Measurements from ENCODE around the gene LCORL.

LCORL gene

GRCh38 chr4:17939054-17939453 lies 82.5 kb downstream of the LCORL start:
- FAIRE-seq = no peak
- no peak for DNase-seq (ENCODE audit: insufficient read length, low spot score)

GRCh38 chr4:17934286-17934685 lies 87.3 kb downstream of the LCORL start:
- FAIRE-seq (no peak), DNase-seq (ENCODE audit: insufficient read length, low spot score) (no peak)

GRCh38 chr4:17933126-17933525 lies 88.4 kb downstream of the LCORL start:
- no peak for DNase-seq (ENCODE audit: insufficient read length, low spot score)
- no peak for FAIRE-seq

GRCh38 chr4:17932041-17932440 lies 89.5 kb downstream of the LCORL start:
- DNase-seq (ENCODE audit: insufficient read length, low spot score) (no peak), FAIRE-seq (no peak)

- FAIRE-seq (no peak), DNase-seq (ENCODE audit: insufficient read length, low spot score) (no peak)
Measured at GRCh38 chr4:17930256-17930655, 91.3 kb downstream of the LCORL start.

GRCh38 chr4:17924189-17924588 lies 97.4 kb downstream of the LCORL start:
- DNase-seq (ENCODE audit: insufficient read length, low spot score) (no peak), FAIRE-seq (no peak)

- FAIRE-seq = no peak
- DNase-seq (ENCODE audit: insufficient read length, low spot score) = no peak
Measured at GRCh38 chr4:17921451-17921850, 100.1 kb downstream of the LCORL start.

GRCh38 chr4:17920681-17921080 lies 100.9 kb downstream of the LCORL start:
- DNase-seq (ENCODE audit: insufficient read length, low spot score) = no peak
- no peak for FAIRE-seq

- FAIRE-seq (no peak), DNase-seq (ENCODE audit: insufficient read length, low spot score) (no peak)
Measured at GRCh38 chr4:17915439-17915838, 106.1 kb downstream of the LCORL start.

- no peak for FAIRE-seq
- DNase-seq (ENCODE audit: insufficient read length, low spot score) = no peak
Measured at GRCh38 chr4:17912011-17912410, 109.5 kb downstream of the LCORL start.

- DNase-seq (ENCODE audit: insufficient read length, low spot score) (no peak), FAIRE-seq (peak; percentile 57)
Measured at GRCh38 chr4:17911608-17912007, 109.9 kb downstream of the LCORL start.

GRCh38 chr4:17898553-17899055 lies 123.0 kb downstream of the LCORL start:
- DNase-seq (ENCODE audit: insufficient read length, low spot score) (no peak), FAIRE-seq (no peak)

- FAIRE-seq = no peak
- DNase-seq (ENCODE audit: insufficient read length, low spot score) = no peak
Measured at GRCh38 chr4:17895481-17895880, 126.1 kb downstream of the LCORL start.

- no peak for DNase-seq (ENCODE audit: insufficient read length, low spot score)
- FAIRE-seq = no peak
Measured at GRCh38 chr4:17894421-17894820, 127.1 kb downstream of the LCORL start.

GRCh38 chr4:17889692-17890091 lies 131.9 kb downstream of the LCORL start:
- FAIRE-seq = no peak
- no peak for DNase-seq (ENCODE audit: insufficient read length, low spot score)

GRCh38 chr4:17884511-17884910 lies 137.0 kb downstream of the LCORL start:
- no peak for FAIRE-seq

GRCh38 chr4:17884063-17884462 lies 137.5 kb downstream of the LCORL start:
- FAIRE-seq (no peak), DNase-seq (ENCODE audit: insufficient read length, low spot score) (no peak)

More at GRCh38 chr4:17884511-17884910, 137.0 kb downstream of the LCORL start:
- no peak for DNase-seq (ENCODE audit: insufficient read length, low spot score)

GRCh38 chr4:17877661-17878060 lies 143.9 kb downstream of the LCORL start:
- FAIRE-seq (no peak), DNase-seq (ENCODE audit: insufficient read length, low spot score) (no peak)

- DNase-seq (ENCODE audit: insufficient read length, low spot score) (no peak), FAIRE-seq (no peak)
Measured at GRCh38 chr4:17876943-17877342, 144.6 kb downstream of the LCORL start.

- DNase-seq (ENCODE audit: insufficient read length, low spot score) (no peak), FAIRE-seq (no peak)
Measured at GRCh38 chr4:17875402-17876070, 146.0 kb downstream of the LCORL start.

- no peak for DNase-seq (ENCODE audit: insufficient read length, low spot score)
- no peak for FAIRE-seq
Measured at GRCh38 chr4:17869327-17869726, 152.2 kb downstream of the LCORL start.

- DNase-seq (ENCODE audit: insufficient read length, low spot score) (no peak), FAIRE-seq (no peak)
Measured at GRCh38 chr4:17867276-17867675, 154.3 kb downstream of the LCORL start.

GRCh38 chr4:17866810-17867209 lies 154.7 kb downstream of the LCORL start:
- FAIRE-seq = no peak
- no peak for DNase-seq (ENCODE audit: insufficient read length, low spot score)

All from HTR-8/SVneo (cell line).